IMR-90 (cell line): Measurements from ENCODE around the gene CTIF. TPM values are rescaled to one million over a fixed set of nuclear protein-coding genes. Genes with fewer than 3 reads are reported as not detected.
A peak's percentile ranks its signal among the peaks of the same experiment; 100 is the strongest.

Source experiments
- ATAC-seq: fragments of 200-7000 bp; cut with Tn5 transposase; 2 replicates; pipeline ENCODE4 v1.9.1; 2020; ENCODE audit warnings: low read depth, mild to moderate bottlenecking, moderate library complexity
- BruUV-seq: library from RNA; stranded (reverse); fragments of 400-500 nt; replicated peaks from 2 replicates; lab custom pipeline; 2021; lab: Mats Ljungman, UMichigan
- CTCF ChIA-PET: fragments of 300-600 bp; formaldehyde crosslinking; extraction: SDS; loops from one replicate; lab custom pipeline; 2021; ENCODE audit warnings: antibody characterized with exemption; lab: Yijun Ruan, JAX
- POLR2A ChIA-PET: fragments of 300-600 bp; sonication (Branson Sonifier 250); formaldehyde crosslinking; loops from one replicate; lab custom pipeline; 2022; ENCODE audit warnings: antibody characterized with exemption; ENCODE audit not compliant: unreplicated experiment; lab: Charles Lee
- DNase-seq: peaks from one replicate; pipeline ENCODE4 v3.0.0; 2013
- H2AFZ ChIP-seq: replicated peaks from 2 replicates; pipeline ENCODE3; 2013; ENCODE audit warnings: low read length, mild to moderate bottlenecking; ENCODE audit not compliant: poor library complexity
- H2AK5ac ChIP-seq: 2 replicates; pipeline ENCODE4 v1.6.1; 2013; ENCODE audit warnings: low read depth, low read length, inconsistent platforms
- H2AK9ac ChIP-seq: replicated peaks from 2 replicates; pipeline ENCODE3; 2013; ENCODE audit warnings: mild to moderate bottlenecking, low read depth, low read length, moderate library complexity; ENCODE audit not compliant: poor library complexity
- H2BK120ac ChIP-seq: 2 replicates; pipeline ENCODE4 v1.6.1; 2013; ENCODE audit warnings: low read depth, low read length, inconsistent platforms
- H2BK15ac ChIP-seq: 3 replicates; pipeline ENCODE4 v1.6.1; 2013; ENCODE audit warnings: low read depth, low read length, inconsistent platforms
- H2BK20ac ChIP-seq: 2 replicates; pipeline ENCODE4 v1.6.1; 2013; ENCODE audit warnings: low read depth, mild to moderate bottlenecking, inconsistent platforms, low read length, moderate library complexity
- H2BK5ac ChIP-seq: 2 replicates; pipeline ENCODE4 v1.6.1; 2013; ENCODE audit warnings: mild to moderate bottlenecking, low read depth, low read length, inconsistent platforms; ENCODE audit not compliant: poor library complexity, severe bottlenecking
- H3K14ac ChIP-seq: replicated peaks from 2 replicates; pipeline ENCODE4 v1.6.1; 2013; ENCODE audit warnings: low read depth, low read length, inconsistent platforms
- H3K18ac ChIP-seq: 2 replicates; pipeline ENCODE4 v1.6.1; 2013; ENCODE audit warnings: low read depth, low read length, control low read depth
- H3K23ac ChIP-seq: 2 replicates; pipeline ENCODE4 v1.6.1; 2013; ENCODE audit warnings: low read depth, low read length, inconsistent platforms
- H3K27ac ChIP-seq: 2 replicates; pipeline ENCODE4 v1.5.1; 2013; ENCODE audit warnings: mild to moderate bottlenecking, control low read depth, low read length; ENCODE audit not compliant: insufficient read depth
- H3K27me3 ChIP-seq: 2 replicates; pipeline ENCODE4 v1.6.1; 2013; ENCODE audit warnings: low read length; ENCODE audit not compliant: control insufficient read depth, insufficient read depth
- H3K36me3 ChIP-seq: 2 replicates; pipeline ENCODE4 v1.6.1; 2013; ENCODE audit warnings: low read length, mixed read lengths; ENCODE audit not compliant: control insufficient read depth, insufficient read depth
- H3K4ac ChIP-seq: 2 replicates; pipeline ENCODE4 v1.6.1; 2013; ENCODE audit warnings: low read depth, low read length, inconsistent platforms
- H3K4me1 ChIP-seq: 2 replicates; pipeline ENCODE4 v1.6.1; 2013; ENCODE audit warnings: low read length, mixed read lengths; ENCODE audit not compliant: control insufficient read depth, insufficient read depth
- H3K4me2 ChIP-seq: 2 replicates; pipeline ENCODE4 v1.6.1; 2013; ENCODE audit warnings: low read depth, mild to moderate bottlenecking, control low read depth, low read length, moderate library complexity
- H3K4me3 ChIP-seq: 2 replicates; pipeline ENCODE4 v1.5.1; 2013; ENCODE audit warnings: low read depth, mild to moderate bottlenecking, control low read depth, low read length, moderate library complexity; ENCODE audit not compliant: insufficient read depth
- H3K56ac ChIP-seq: 2 replicates; pipeline ENCODE4 v1.6.1; 2013; ENCODE audit warnings: low read length, inconsistent platforms; ENCODE audit not compliant: insufficient read depth; ENCODE audit errors: extremely low read depth
- H3K79me1 ChIP-seq, 2 experiments: 2 replicates each; pipeline ENCODE4 v1.6.1; 2013; ENCODE audit warnings: low read length in 2 of 2, inconsistent platforms in 1 of 2, low read depth in 1 of 2
- H3K9ac ChIP-seq: 2 replicates; pipeline ENCODE4 v1.6.1; 2013; ENCODE audit warnings: low read depth, low read length, control low read depth
- H3K9me1 ChIP-seq: 2 replicates; pipeline ENCODE4 v1.6.1; 2013; ENCODE audit warnings: low read length, inconsistent platforms; ENCODE audit not compliant: insufficient read depth
- H3K9me3 ChIP-seq: 2 replicates; pipeline ENCODE4 v1.6.1; 2013; ENCODE audit warnings: low read length; ENCODE audit not compliant: control insufficient read depth, insufficient read depth
- H4K20me1 ChIP-seq: 2 replicates; pipeline ENCODE4 v1.6.1; 2013; ENCODE audit warnings: low read length, inconsistent platforms; ENCODE audit not compliant: insufficient read depth
- H4K5ac ChIP-seq: 2 replicates; pipeline ENCODE4 v1.6.1; 2013; ENCODE audit warnings: mild to moderate bottlenecking, low read depth, low read length, control low read depth
- H4K8ac ChIP-seq, 2 experiments: 2 replicates each; pipeline ENCODE4 v1.6.1; 2013; ENCODE audit warnings: low read depth in 2 of 2, low read length in 2 of 2, control low read depth in 1 of 2, inconsistent platforms in 1 of 2
- H4K91ac ChIP-seq: 2 replicates; pipeline ENCODE4 v1.6.1; 2013; ENCODE audit warnings: low read depth, low read length, inconsistent platforms; ENCODE audit not compliant: insufficient read depth
- BHLHE40 ChIP-seq: fragments of 150-350 bp; IDR thresholded peaks from 2 replicates; pipeline ENCODE4 v1.6.1; 2016; ENCODE audit warnings: mild to moderate bottlenecking, low read depth, low read length
- CEBPB ChIP-seq: IDR thresholded peaks from 2 replicates; pipeline ENCODE4 v1.6.1; 2012; ENCODE audit warnings: low read depth, low read length, improper control_type of control experiment
- CHD1 ChIP-seq: IDR thresholded peaks from 2 replicates; pipeline ENCODE4 v1.6.1; 2012; ENCODE audit warnings: low read depth, low read length, improper control_type of control experiment
- ELK1 ChIP-seq: fragments of 150-350 bp; IDR thresholded peaks from 2 replicates; pipeline ENCODE4 v1.6.1; 2016; ENCODE audit warnings: low read depth, mild to moderate bottlenecking, low read length, moderate library complexity, borderline replicate concordance
- FOS ChIP-seq: fragments of 150-350 bp; IDR thresholded peaks from 2 replicates; pipeline ENCODE4 v1.6.1; 2016; ENCODE audit warnings: low read depth, low read length
- MAFK ChIP-seq: IDR thresholded peaks from 2 replicates; pipeline ENCODE4 v1.6.1; 2012; ENCODE audit warnings: low read depth, low read length, improper control_type of control experiment
- MAZ ChIP-seq: IDR thresholded peaks from 2 replicates; pipeline ENCODE4 v1.6.1; 2012; ENCODE audit warnings: low read depth, mild to moderate bottlenecking, low read length, improper control_type of control experiment, moderate library complexity, borderline replicate concordance
- MXI1 ChIP-seq: IDR thresholded peaks from 2 replicates; pipeline ENCODE4 v1.6.1; 2012; ENCODE audit warnings: low read depth, mild to moderate bottlenecking, low read length, moderate library complexity, borderline replicate concordance
- POLR2A ChIP-seq: IDR thresholded peaks from 2 replicates; pipeline ENCODE4 v1.6.1; 2012; ENCODE audit warnings: mild to moderate bottlenecking, low read depth, low read length
- RAD21 ChIP-seq: IDR thresholded peaks from 2 replicates; pipeline ENCODE4 v1.6.1; 2012; ENCODE audit warnings: low read length, improper control_type of control experiment
- RCOR1 ChIP-seq: IDR thresholded peaks from 2 replicates; pipeline ENCODE4 v1.6.1; 2012; ENCODE audit warnings: mild to moderate bottlenecking, low read length, improper control_type of control experiment; ENCODE audit not compliant: insufficient replicate concordance
- RFX5 ChIP-seq: IDR thresholded peaks from 2 replicates; pipeline ENCODE4 v1.8.0; 2012; ENCODE audit warnings: low read depth, mild to moderate bottlenecking, low read length, moderate library complexity
- SMC3 ChIP-seq: fragments of 150-350 bp; IDR thresholded peaks from 2 replicates; pipeline ENCODE4 v1.6.1; 2016; ENCODE audit warnings: low read depth, mild to moderate bottlenecking, antibody characterized with exemption, low read length, moderate library complexity
- USF2 ChIP-seq: fragments of 150-350 bp; IDR thresholded peaks from 2 replicates; pipeline ENCODE4 v1.6.1; 2017; ENCODE audit warnings: mild to moderate bottlenecking, antibody characterized with exemption, low read length, low read depth
- WGBS, 2 experiments: methylation state at CpG; one replicate each; pipeline versions ENCODE4 v1.1.5 to v1.1.7; 2013; ENCODE audit warnings: missing lambda C conversion rate in 2 of 2; ENCODE audit not compliant: insufficient read length in 1 of 2; ENCODE audit errors: extremely low coverage in 2 of 2; 5-methylcytosine and 5-hydroxymethylcytosine counted together
- dilution Hi-C: fragments of 300-500 bp; cut with HindIII; formaldehyde crosslinking; loops from one replicate; pipeline ENCODE4 v1.14.3; 2018; ENCODE audit warnings: low sequenced_read_pairs; ENCODE audit not compliant: unreplicated experiment
- in situ Hi-C: fragments of 300-500 bp; cut with MboI; formaldehyde crosslinking; loops from 3 replicates; pipeline ENCODE4 v1.14.3; 2019; ENCODE audit warnings: low sequenced_read_pairs, inconsistent platforms, mixed read lengths
- intact Hi-C: fragments of 100-400 bp; cut with micrococcal nuclease; formaldehyde crosslinking; loops from 2 replicates; pipeline ENCODE4 v1.10.0; 2022
- polyA plus RNA-seq, 3 experiments: library from polyadenylated mRNA; depleted of rRNA; stranded (reverse); fragments of >200 nt; gene quantifications; 2 replicates each; pipeline ENCODE4 v1.2.3, GENCODE V29; 2012; ENCODE audit warnings: low replicate concordance in 1 of 3
- total RNA-seq: library from RNA; depleted of rRNA; stranded (reverse); fragments of >200 nt; gene quantifications from 2 replicates; pipeline ENCODE4 v1.2.3, GENCODE V29; 2012

The CTIF gene
- total and polyA plus RNA-seq, 2 of the 4 experiments (the other 2 are of a cell fraction): 25.1 to 57.0 TPM

- POLR2A ChIA-PET: interaction anchor here (0.6 kb wide), 2 partner anchors 100 to 111 kb away, joined by 3 to 4 read pairs; no protein-coding TSS in a partner anchor
- Histone ChIP-seq H4K5ac (peak overlapping the region; percentile 37; the same call in 1 of the 2 replicates), H3K9me1 (peaks cover 38% of the 10 kb centered on the region), H4K20me1 (no peaks in the 10 kb centered on the region; the same call in 1 of the 2 replicates), H3K9ac (no peak overlapping the region), H2BK120ac (peak overlapping the region; percentile 92), H2AFZ (no peak overlapping the region), H3K27ac (peak overlapping the region; percentile 57), H3K23ac (peak overlapping the region; percentile 36), H4K8ac (peak overlapping the region; percentile 14 to 67), H3K4me3 (no peak overlapping the region), H2BK20ac (peak overlapping the region; percentile 94), H2AK9ac (no peak overlapping the region), H3K4ac (peak overlapping the region; percentile 85), H3K79me1 (peaks cover 41 to 71% of the 10 kb centered on the region in 2 experiments), H3K4me1 (peaks cover 23% of the 10 kb centered on the region), H3K27me3 (no peaks in the 10 kb centered on the region), H3K9me3 (no peaks in the 10 kb centered on the region), H4K91ac (peak overlapping the region; percentile 63), H3K18ac (peak overlapping the region; percentile 71; the same call in 1 of the 2 replicates), H3K36me3 (peaks cover 23% of the 10 kb centered on the region), H2BK15ac (peak overlapping the region; percentile 11; the same call in 1 of the 3 replicates), H2BK5ac (peak overlapping the region; percentile 94), H3K4me2 (0 out of 2 replicates have a peak overlapping the region, but pooled peaks have one; percentile 17), H3K56ac (peak overlapping the region; percentile 83), H3K14ac (peak overlapping the region; percentile 68), H2AK5ac (peak overlapping the region; percentile 57)
- dilution Hi-C loops (no loop called here), in situ Hi-C loops (loop anchor here (25.0 kb wide), 1 partner anchor 1657 kb away; the partner anchor contains the start of genes CXXC1 and MBD1), intact Hi-C loops (loop anchor here (5.0 kb wide), 1 partner anchor 88 kb away; no protein-coding TSS in a partner anchor)
- ATAC-seq: peak; percentile 95
- DNase-seq: peak; percentile 100
- CTCF ChIA-PET: interaction anchor here (0.6 to 1.3 kb wide), 2 partner anchors 11 to 155 kb away, joined by 3 read pairs; no protein-coding TSS in a partner anchor
- BruUV-seq: no TSS peak
- WGBS, 2 experiments: 0% methylated on average over 1 of the region's 7 CpGs; no CpG with 5 or more reads in 1 of the 2 experiments
- 0 out of 2 replicates have a peak, but pooled peaks have one; percentile 23 for TF ChIP-seq MXI1
- peak; percentile 43; the same call in 1 of the 2 replicates for TF ChIP-seq BHLHE40
- TF ChIP-seq RAD21: peak; percentile 23; the same call in 1 of the 2 replicates
- TF ChIP-seq SMC3: no peak
- TF ChIP-seq RCOR1: peak; percentile 39
- TF ChIP-seq MAZ: 0 out of 2 replicates have a peak, but pooled peaks have one; percentile 54
- peak; percentile 97 for TF ChIP-seq CEBPB
- TF ChIP-seq USF2: no peak
- TF ChIP-seq MAFK: 0 out of 2 replicates have a peak, but pooled peaks have one; percentile 14
- TF ChIP-seq POLR2A: no peak
- peak; percentile 92 for TF ChIP-seq FOS
- no peak for TF ChIP-seq ELK1
- TF ChIP-seq RFX5: no peak
- no peak for TF ChIP-seq CHD1
Measured at GRCh38 chr18:48629730-48630324, 91.0 kb downstream of the CTIF start.
